OCI-LY1 (cell line): ENCODE measurements around the gene LRP2.

ENCODE experiments used
- H2AFZ ChIP-seq: fragments of 200-600 bp; sonication (generic), shearing (Covaris generic); 2 replicates; pipeline ENCODE4 v1.6.0; 2014; ENCODE audit warnings: antibody characterized with exemption, mild to moderate bottlenecking, low read length
- H3F3A ChIP-seq: fragments of 200-600 bp; sonication (generic), shearing (Covaris generic); 2 replicates; pipeline ENCODE4 v1.6.0; 2014; ENCODE audit warnings: mild to moderate bottlenecking, antibody characterized with exemption, low read length, moderate library complexity; ENCODE audit not compliant: insufficient read depth
- H3K27ac ChIP-seq: fragments of 200-600 bp; sonication (generic); 2 replicates; pipeline ENCODE4 v1.5.1; 2014; ENCODE audit warnings: low read length, mixed run types, mild to moderate bottlenecking, low read depth; ENCODE audit not compliant: poor library complexity, severe bottlenecking
- H3K27me3 ChIP-seq: fragments of 200-600 bp; sonication (generic); 2 replicates; pipeline ENCODE4 v1.6.0; 2014; ENCODE audit warnings: antibody characterized with exemption, mild to moderate bottlenecking, low read length, moderate library complexity; ENCODE audit not compliant: insufficient read depth
- H3K36me3 ChIP-seq: fragments of 200-600 bp; sonication (generic); 2 replicates; pipeline ENCODE4 v1.6.1; 2014; ENCODE audit warnings: mild to moderate bottlenecking, antibody characterized with exemption, low read length, moderate library complexity, mixed read lengths; ENCODE audit not compliant: insufficient read depth
- H3K4me1 ChIP-seq: fragments of 200-600 bp; sonication (generic); 2 replicates; pipeline ENCODE4 v1.5.1; 2014; ENCODE audit warnings: mild to moderate bottlenecking, low read length, moderate library complexity; ENCODE audit not compliant: insufficient read depth, severe bottlenecking
- H3K4me2 ChIP-seq: fragments of 200-600 bp; sonication (generic), shearing (Covaris generic); 2 replicates; pipeline ENCODE4 v1.6.1; 2014; ENCODE audit warnings: low read length
- H3K4me3 ChIP-seq: fragments of 200-600 bp; sonication (generic); 2 replicates; pipeline ENCODE4 v1.5.1; 2014; ENCODE audit warnings: low read length, low read depth, mild to moderate bottlenecking, mixed read lengths; ENCODE audit not compliant: poor library complexity, severe bottlenecking
- H3K79me2 ChIP-seq: fragments of 200-600 bp; shearing (Covaris generic); 2 replicates; pipeline ENCODE4 v1.6.1; 2016; ENCODE audit warnings: mixed run types, low read length, mixed read lengths; ENCODE audit not compliant: insufficient read depth
- H3K9ac ChIP-seq: fragments of 200-600 bp; sonication (generic), shearing (Covaris generic); 2 replicates; pipeline ENCODE4 v1.6.1; 2014; ENCODE audit warnings: mild to moderate bottlenecking, low read length, mixed read lengths
- H3K9me2 ChIP-seq: fragments of 200-600 bp; sonication (generic), shearing (Covaris generic); 2 replicates; pipeline ENCODE4 v1.6.1; 2014; ENCODE audit warnings: low read depth, mild to moderate bottlenecking, low read length, mixed read lengths
- H3K9me3 ChIP-seq: fragments of 200-600 bp; shearing (Covaris generic); 2 replicates; pipeline ENCODE4 v1.6.1; 2014; ENCODE audit warnings: low read length, mixed read lengths
- H4K20me1 ChIP-seq: fragments of 200-600 bp; sonication (generic), shearing (Covaris generic); 2 replicates; pipeline ENCODE4 v1.6.0; 2016; ENCODE audit warnings: mild to moderate bottlenecking, low read length; ENCODE audit not compliant: insufficient read depth
- CTCF ChIP-seq: fragments of 200-600 bp; sonication (generic), shearing (Covaris generic); IDR thresholded peaks from 2 replicates; pipeline ENCODE4 v1.5.1; 2017; ENCODE audit warnings: mild to moderate bottlenecking, antibody characterized with exemption, low read length, moderate library complexity, mixed read lengths
- EZH2 ChIP-seq: fragments of 200-600 bp; sonication (generic), shearing (Covaris generic); IDR thresholded peaks from 2 replicates; pipeline ENCODE4 v1.8.0; 2017; ENCODE audit warnings: borderline replicate concordance, mixed run types, mild to moderate bottlenecking, antibody characterized with exemption, low read length, moderate library complexity, mixed read lengths

LRP2 gene

GRCh38 chr2:169091761-169092519, 270.4 kb downstream of the LRP2 start:
- H3K9ac ChIP-seq, result no peak overlapping the region
- H3K27me3 ChIP-seq, result no peaks in the 10 kb centered on the region; the same call in 1 of the 2 replicates
- no peak overlapping the region for H3K4me2 ChIP-seq
- TF ChIP-seq CTCF (no peak), EZH2 (no peak)
- no peak overlapping the region for H2AFZ ChIP-seq
- no peaks in the 10 kb centered on the region for H3F3A ChIP-seq
- no peak overlapping the region for H3K27ac ChIP-seq
- H4K20me1 ChIP-seq, result no peaks in the 10 kb centered on the region
- no peaks in the 10 kb centered on the region for H3K9me3 ChIP-seq
- H3K36me3 ChIP-seq, result no peaks in the 10 kb centered on the region
- no peaks in the 10 kb centered on the region for H3K4me1 ChIP-seq
- no peaks in the 10 kb centered on the region for H3K79me2 ChIP-seq
- no peaks in the 10 kb centered on the region for H3K9me2 ChIP-seq
- no peak overlapping the region for H3K4me3 ChIP-seq

- no peak overlapping the region for H3K4me2 ChIP-seq
- no peaks in the 10 kb centered on the region for H3K79me2 ChIP-seq
- no peak overlapping the region for H2AFZ ChIP-seq
- no peaks in the 10 kb centered on the region for H4K20me1 ChIP-seq
- no peaks in the 10 kb centered on the region for H3K36me3 ChIP-seq
- H3K9me2 ChIP-seq, result no peaks in the 10 kb centered on the region
- no peaks in the 10 kb centered on the region for H3K9me3 ChIP-seq
- H3K4me3 ChIP-seq, result no peak overlapping the region
- TF ChIP-seq EZH2 (no peak), CTCF (no peak)
- no peaks in the 10 kb centered on the region for H3F3A ChIP-seq
- H3K4me1 ChIP-seq, result no peaks in the 10 kb centered on the region
- no peaks in the 10 kb centered on the region; the same call in 1 of the 2 replicates for H3K27me3 ChIP-seq
- no peak overlapping the region for H3K9ac ChIP-seq
- H3K27ac ChIP-seq, result no peak overlapping the region
Measured at GRCh38 chr2:169091256-169091655, 271.1 kb downstream of the LRP2 start.

- Histone ChIP-seq H3K79me2 (no peaks in the 10 kb centered on the region), H3K27ac (no peak overlapping the region)
- TF ChIP-seq EZH2 (no peak), CTCF (no peak)
Measured at GRCh38 chr2:169090133-169090820, 272.1 kb downstream of the LRP2 start.

More at GRCh38 chr2:169090133-169090820, 272.1 kb downstream of the LRP2 start:
- H3K27me3 ChIP-seq, result no peaks in the 10 kb centered on the region; the same call in 1 of the 2 replicates
- H3F3A ChIP-seq, result no peaks in the 10 kb centered on the region
- H3K9me3 ChIP-seq, result no peaks in the 10 kb centered on the region
- no peak overlapping the region for H3K4me2 ChIP-seq
- no peak overlapping the region for H3K4me3 ChIP-seq
- no peaks in the 10 kb centered on the region for H3K4me1 ChIP-seq
- H4K20me1 ChIP-seq, result no peaks in the 10 kb centered on the region
- H3K9me2 ChIP-seq, result no peaks in the 10 kb centered on the region
- no peak overlapping the region for H2AFZ ChIP-seq
- H3K36me3 ChIP-seq, result no peaks in the 10 kb centered on the region
- no peak overlapping the region for H3K9ac ChIP-seq
